CD4-positive, alpha-beta T cell treated with Interleukin-10 for 1 hour (primary cell): Measurements from ENCODE around the gene PRR23E.

Source experiments
- DNase-seq: peaks from one replicate; pipeline ENCODE4 v3.0.0-alpha.2; 2020

The PRR23E gene

DNA sequence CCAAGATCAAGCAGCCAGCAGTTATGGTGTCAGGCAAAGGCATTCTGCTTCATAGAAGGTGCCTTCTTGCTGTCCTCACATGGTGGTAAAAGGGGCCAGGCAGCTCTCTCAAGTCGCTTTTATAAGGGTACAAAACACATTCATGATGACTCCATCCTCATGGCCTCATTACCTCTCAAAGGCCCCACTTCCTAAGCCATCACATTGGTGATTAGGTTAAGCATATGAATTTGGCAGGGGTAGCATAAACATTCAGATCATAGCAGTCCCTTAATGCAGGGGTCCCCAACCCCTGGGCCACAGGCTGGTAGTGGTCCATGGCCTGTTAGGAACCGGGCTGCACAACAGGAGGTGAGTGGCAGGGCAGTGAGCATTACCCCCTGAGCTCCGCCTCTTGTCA lies 42.8 kb downstream of the PRR23E start:
- no peak for DNase-seq

DNA sequence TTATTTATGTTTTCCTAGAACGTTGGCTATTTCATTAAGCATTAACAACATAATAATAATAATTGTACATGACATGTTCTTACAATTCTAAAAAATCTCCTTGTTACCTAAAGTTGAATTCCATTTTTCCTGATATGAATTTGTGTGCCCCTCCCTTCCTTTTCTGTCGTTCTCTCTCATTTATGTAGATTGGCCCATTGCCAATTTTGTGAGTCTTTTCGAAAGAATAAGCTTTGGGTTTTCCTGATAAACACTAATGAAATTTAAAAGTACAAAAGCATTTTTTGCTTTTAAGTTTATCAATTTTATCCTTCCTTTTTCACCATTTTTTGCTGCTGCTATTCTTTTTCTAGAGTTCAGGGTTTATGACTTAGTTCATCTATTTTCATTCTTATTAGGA lies 44.9 kb downstream of the PRR23E start:
- DNase-seq, result no peak

- DNase-seq, result no peak
Measured at GRCh38 chr3:127238602-127239001, 45.7 kb downstream of the PRR23E start.

DNA sequence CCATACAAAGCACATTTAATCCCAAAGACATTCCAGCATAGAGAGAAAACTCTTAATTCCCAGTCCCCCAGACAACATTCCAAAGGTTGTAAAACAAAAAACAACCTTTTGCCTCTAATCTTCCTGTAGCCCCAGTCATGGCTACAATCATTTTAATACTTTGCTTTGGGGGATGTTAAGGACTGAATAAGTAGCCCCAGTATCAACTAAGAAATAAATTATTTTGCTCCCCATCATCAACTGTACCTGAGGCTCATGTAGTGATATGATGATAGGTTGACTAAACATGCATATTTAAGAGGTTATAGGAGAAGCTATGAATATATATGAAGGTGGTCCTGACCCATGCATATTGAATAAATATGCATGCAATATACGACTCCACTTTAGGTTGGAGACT lies 54.4 kb downstream of the PRR23E start:
- DNase-seq, result no peak
